ENCODE measurements around the gene DPH6. TPM values are rescaled to one million over a fixed set of nuclear protein-coding genes. Genes with fewer than 3 reads are reported as not detected.

The DPH6 gene
- total RNA-seq, 1 donor from 2014 or later, result 18.8 TPM

DNA sequence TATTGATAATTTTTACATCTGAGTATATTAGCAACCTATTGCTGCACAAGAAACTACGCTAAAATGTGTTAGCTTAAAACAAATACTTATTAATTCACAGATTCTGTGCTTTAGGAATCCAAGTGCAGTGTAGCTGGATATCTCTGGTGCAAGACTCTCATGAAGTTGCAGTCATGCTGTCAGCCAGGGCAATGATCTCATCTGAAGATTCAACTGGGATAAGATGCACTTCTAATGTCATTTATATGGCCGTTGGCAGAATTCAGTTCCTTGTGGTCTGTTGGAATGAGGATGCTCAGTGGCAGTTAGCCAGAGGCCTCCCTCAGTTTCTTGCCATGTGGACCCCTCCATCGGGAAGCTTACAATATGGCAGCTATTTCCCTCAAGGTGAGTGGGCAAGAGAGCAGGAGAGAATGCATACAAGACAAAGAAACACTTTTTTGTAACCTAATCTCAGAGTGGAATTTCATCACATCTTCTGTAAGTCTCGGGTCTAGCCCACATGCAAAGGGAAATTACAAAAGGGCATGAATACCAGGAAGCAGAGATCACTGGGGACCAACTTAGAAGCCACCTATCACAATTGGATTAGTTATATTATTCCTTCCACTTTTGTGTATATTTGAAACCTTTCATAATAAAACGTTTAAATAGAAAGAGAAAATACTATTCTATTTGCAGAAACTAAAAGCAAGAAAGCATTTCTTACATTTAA, 61.6 kb downstream of the DPH6 start:
- Mint-ChIP-seq H3K27me3 (no peaks in the 10 kb centered on the region), H3K27ac (no peak overlapping the region), H3K4me1 (no peaks in the 10 kb centered on the region), H3K36me3 (ENCODE audit: low read depth) (peaks cover 47% of the 10 kb centered on the region), H3K4me3 (no peak overlapping the region), H3K9me3 (peaks cover 29% of the 10 kb centered on the region)
- POLR2A ChIA-PET, result no interaction called here
- intact Hi-C loops (cut with micrococcal nuclease), result no loop called here
- no peak for DNase-seq
- CTCF ChIA-PET, result no interaction called here
- no peak for ATAC-seq (ENCODE audit: low read depth)
- TF ChIP-seq, protein P1, sequence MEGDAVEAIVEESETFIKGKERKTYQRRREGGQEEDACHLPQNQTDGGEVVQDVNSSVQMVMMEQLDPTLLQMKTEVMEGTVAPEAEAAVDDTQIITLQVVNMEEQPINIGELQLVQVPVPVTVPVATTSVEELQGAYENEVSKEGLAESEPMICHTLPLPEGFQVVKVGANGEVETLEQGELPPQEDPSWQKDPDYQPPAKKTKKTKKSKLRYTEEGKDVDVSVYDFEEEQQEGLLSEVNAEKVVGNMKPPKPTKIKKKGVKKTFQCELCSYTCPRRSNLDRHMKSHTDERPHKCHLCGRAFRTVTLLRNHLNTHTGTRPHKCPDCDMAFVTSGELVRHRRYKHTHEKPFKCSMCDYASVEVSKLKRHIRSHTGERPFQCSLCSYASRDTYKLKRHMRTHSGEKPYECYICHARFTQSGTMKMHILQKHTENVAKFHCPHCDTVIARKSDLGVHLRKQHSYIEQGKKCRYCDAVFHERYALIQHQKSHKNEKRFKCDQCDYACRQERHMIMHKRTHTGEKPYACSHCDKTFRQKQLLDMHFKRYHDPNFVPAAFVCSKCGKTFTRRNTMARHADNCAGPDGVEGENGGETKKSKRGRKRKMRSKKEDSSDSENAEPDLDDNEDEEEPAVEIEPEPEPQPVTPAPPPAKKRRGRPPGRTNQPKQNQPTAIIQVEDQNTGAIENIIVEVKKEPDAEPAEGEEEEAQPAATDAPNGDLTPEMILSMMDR (IDR thresholded peaks at IDR 0.05), result no peak

DNA sequence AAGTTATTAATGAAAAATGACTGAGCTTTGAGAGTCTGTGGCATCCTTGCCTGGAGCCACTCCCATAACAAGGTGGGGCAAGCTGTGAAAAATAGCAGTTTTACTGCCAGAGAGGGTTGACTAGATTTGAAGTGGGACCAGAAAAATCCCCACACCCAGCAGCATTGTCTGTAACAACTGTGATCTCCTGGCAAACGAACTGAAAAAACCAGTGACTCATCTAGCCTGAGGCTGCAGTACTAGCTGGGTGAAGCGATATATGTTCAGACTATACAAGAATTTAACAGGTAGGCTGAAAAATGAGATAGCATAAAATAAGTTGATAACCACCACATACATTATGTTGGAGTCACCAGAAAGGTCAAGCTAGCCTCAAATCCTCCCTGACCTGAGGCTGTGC, 64.0 kb downstream of the DPH6 start:
- Mint-ChIP-seq H3K4me3 (no peak overlapping the region), H3K27ac (no peak overlapping the region), H3K27me3 (no peaks in the 10 kb centered on the region), H3K9me3 (peaks cover 16% of the 10 kb centered on the region), H3K36me3 (ENCODE audit: low read depth) (peaks cover 27% of the 10 kb centered on the region), H3K4me1 (no peaks in the 10 kb centered on the region)
- intact Hi-C loops (cut with micrococcal nuclease), result no loop called here
- POLR2A ChIA-PET, result no interaction called here
- CTCF ChIA-PET, result no interaction called here
- no peak for DNase-seq
- no peak for ATAC-seq (ENCODE audit: low read depth)
- TF ChIP-seq, protein P1 (IDR thresholded peaks at IDR 0.05), result no peak

DNA sequence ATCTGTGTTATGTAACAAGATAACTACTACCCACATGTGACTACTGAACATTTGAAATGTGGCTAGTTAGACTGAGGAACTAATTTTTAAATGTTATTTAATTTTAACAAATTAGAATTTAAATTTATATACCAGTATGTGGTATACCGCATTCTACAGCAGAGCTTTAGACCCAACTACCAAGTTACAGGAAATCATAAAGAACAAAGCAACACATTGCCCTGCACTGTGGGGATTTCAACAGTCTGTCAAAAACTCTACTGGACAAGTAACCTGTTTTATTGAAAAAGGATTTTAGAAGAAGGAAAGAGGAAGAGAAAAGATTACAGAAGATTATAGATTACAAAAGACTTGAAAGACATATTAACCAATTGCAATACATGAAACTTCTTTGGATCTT, 64.9 kb downstream of the DPH6 start:
- no peak overlapping the region for H3K27ac Mint-ChIP-seq
- peaks cover 11% of the 10 kb centered on the region for H3K9me3 Mint-ChIP-seq
- no peaks in the 10 kb centered on the region for H3K27me3 Mint-ChIP-seq
- H3K4me1 Mint-ChIP-seq, result no peaks in the 10 kb centered on the region
- DNase-seq, result no peak
- no peak overlapping the region for H3K4me3 Mint-ChIP-seq
- peaks cover 18% of the 10 kb centered on the region for H3K36me3 Mint-ChIP-seq (ENCODE audit: low read depth)
- TF ChIP-seq, protein P1 (IDR thresholded peaks at IDR 0.05), result no peak
- intact Hi-C loops (cut with micrococcal nuclease), result no loop called here
- CTCF ChIA-PET, result no interaction called here
- no peak for ATAC-seq (ENCODE audit: low read depth)
- POLR2A ChIA-PET, result no interaction called here

DNA sequence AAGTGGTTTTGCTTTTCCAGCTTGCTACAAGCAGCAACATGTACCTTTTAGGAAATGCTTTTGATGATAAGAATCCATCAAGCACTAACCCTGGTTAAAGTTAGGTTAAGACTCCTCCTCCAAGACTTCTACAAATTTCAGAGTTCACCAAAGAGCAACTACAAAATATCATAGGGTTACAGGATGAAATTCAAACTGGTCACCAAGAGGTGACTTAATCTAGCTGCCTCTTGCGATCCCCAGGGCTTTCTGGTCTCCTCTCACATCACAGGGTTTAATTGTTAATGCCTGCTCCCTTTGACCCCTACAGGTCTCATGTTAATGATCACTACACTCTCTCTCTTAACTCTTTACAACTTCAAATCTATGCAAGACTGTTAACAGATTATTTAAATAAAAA, 66.5 kb downstream of the DPH6 start:
- H3K27ac Mint-ChIP-seq, result no peak overlapping the region
- intact Hi-C loops (cut with micrococcal nuclease), result no loop called here
- ATAC-seq (ENCODE audit: low read depth), result no peak
- no peaks in the 10 kb centered on the region for H3K27me3 Mint-ChIP-seq
- H3K36me3 Mint-ChIP-seq (ENCODE audit: low read depth), result peaks cover 6% of the 10 kb centered on the region
- TF ChIP-seq, protein P1 (IDR thresholded peaks at IDR 0.05), result no peak
- ChIA-PET POLR2A (no interaction called here), CTCF (no interaction called here)
- H3K4me1 Mint-ChIP-seq, result no peaks in the 10 kb centered on the region
- H3K4me3 Mint-ChIP-seq, result no peak overlapping the region
- peaks cover 1% of the 10 kb centered on the region for H3K9me3 Mint-ChIP-seq
- DNase-seq, result no peak

DNA sequence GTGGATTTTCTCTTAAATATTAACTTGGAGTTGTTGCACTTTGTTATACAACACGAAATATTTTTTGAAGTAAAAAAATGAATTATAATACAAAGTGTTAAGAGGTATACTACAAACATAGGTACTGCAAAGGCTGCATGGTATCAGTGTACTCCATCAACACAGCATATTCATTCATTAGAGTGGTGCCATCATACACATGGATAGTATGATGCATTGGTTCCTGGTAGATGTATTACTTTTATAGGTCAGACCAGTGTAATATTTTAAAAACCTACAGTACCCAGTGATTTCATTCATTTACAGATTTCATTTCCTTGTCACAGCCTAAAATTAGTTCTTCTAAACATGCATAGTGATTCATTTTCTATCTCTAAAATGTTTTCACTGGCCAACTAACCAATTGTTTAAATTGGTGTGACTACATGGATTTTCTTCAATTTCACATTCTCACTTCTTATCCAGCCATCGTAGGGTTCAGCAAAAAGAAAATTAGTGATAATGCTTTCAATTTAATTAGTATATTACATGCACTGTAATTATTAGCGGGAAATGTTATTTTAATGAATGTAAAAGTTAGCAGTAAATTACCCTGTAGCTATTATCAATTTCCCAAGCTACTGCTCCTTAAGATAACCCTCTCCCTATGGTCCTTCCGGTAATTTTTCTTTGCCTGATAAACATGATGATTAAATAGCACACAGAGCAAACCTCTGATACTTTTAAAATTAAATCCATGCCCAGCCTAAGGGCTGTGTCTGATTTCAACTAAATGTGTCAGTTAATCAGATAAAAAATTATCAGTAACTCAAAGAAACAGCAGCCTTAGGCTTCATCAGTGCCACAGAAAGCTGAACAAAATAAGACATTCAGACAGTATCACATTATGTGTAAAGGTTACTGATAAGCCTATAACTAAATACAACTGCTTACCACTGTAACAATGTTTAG, 68.4 kb downstream of the DPH6 start:
- H3K4me1 Mint-ChIP-seq, result no peaks in the 10 kb centered on the region
- H3K9me3 Mint-ChIP-seq, result no peaks in the 10 kb centered on the region
- ATAC-seq (ENCODE audit: low read depth) (no peak), DNase-seq (no peak)
- H3K4me3 Mint-ChIP-seq, result no peak overlapping the region
- no peak overlapping the region for H3K27ac Mint-ChIP-seq
- CTCF ChIA-PET, result no interaction called here
- POLR2A ChIA-PET, result no interaction called here
- H3K27me3 Mint-ChIP-seq, result no peaks in the 10 kb centered on the region
- TF ChIP-seq, protein P1 (IDR thresholded peaks at IDR 0.05), result no peak
- intact Hi-C loops (cut with micrococcal nuclease), result no loop called here
- H3K36me3 Mint-ChIP-seq (ENCODE audit: low read depth), result no peaks in the 10 kb centered on the region

All from activated B cell treated with CpG ODN at 0.5 μM for 24 hours (primary cell).